ENCODE measurements around the gene CWC15. TPM values are rescaled to one million over a fixed set of nuclear protein-coding genes. Genes with fewer than 3 reads are reported as not detected.
"Not testable (repeated sequence)": the region's sequence is repeated elsewhere in the genome, so short reads cannot be mapped to it uniquely, and the experiment has no call there.

Gene CWC15
- 10 to 100 TPM; 22.9 to 40.3 (median 27.0) TPM for total RNA-seq

- peak within 1 kb of the TSS; percentile 75 to 85 (median 82) for H3K27ac ChIP-seq (replicated peaks in 1 of 4)
- under 1% methylated on average over 41 of the region's 66 CpGs for WGBS
- H3K9me3 ChIP-seq: no peaks in the 10 kb centered on the region
- peak within 1 kb of the TSS; percentile 70 to 89 (median 76) for H3K4me3 ChIP-seq
- peak; percentile 98 for DNase-seq (ENCODE audit: extremely low spot score)
- TF ChIP-seq POLR2AphosphoS5 (IDR thresholded peaks at IDR 0.05) (peak; percentile 89 to 97), POLR2A (IDR thresholded peaks at IDR 0.05; ENCODE audit: low read depth) (no peak)
- H3K27me3 ChIP-seq: no peaks in the 10 kb centered on the region
- intact Hi-C loops (cut with DNase I): loop anchor here (1.0 to 10.0 kb wide), 5 partner anchors 95 to 821 kb away; partner anchors contain the start of gene CEP57
- H3K4me1 ChIP-seq: peaks cover 10 to 25% (median 16%) of the 10 kb centered on the region in 4 donors
- peaks cover 24 to 37% (median 33%) of the 10 kb centered on the region in 4 donors for H3K36me3 ChIP-seq
These were observed at the start of gene CWC15, which contains the start of gene KDM4D for GRCh38 chr11:94973099-94973968. Gene CWC15 (minus strand): TSS chr11:94973556. CDS start chr11:94972185, 1,371 bp downstream. Gene KDM4D (plus strand): TSS chr11:94973709. CDS start chr11:94997373, 23,664 bp downstream.

- intact Hi-C loops (cut with DNase I); H3K27me3 ChIP-seq; H3K4me1 ChIP-seq; H3K36me3 ChIP-seq; H3K9me3 ChIP-seq; H3K27ac ChIP-seq (replicated peaks in 1 of 4); H3K4me3 ChIP-seq; DNase-seq (ENCODE audit: extremely low spot score): not testable (repeated sequence)
- WGBS: 87% methylated on average over 5 of the region's 5 CpGs
These were observed 48.1 kb upstream of the CWC15 start for GRCh38 chr11:95021468-95021867.

- H3K4me3 ChIP-seq: no peak overlapping the region
- H3K36me3 ChIP-seq: no peaks in the 10 kb centered on the region
- TF ChIP-seq POLR2A (IDR thresholded peaks at IDR 0.05; ENCODE audit: low read depth) (no peak), EP300 (IDR thresholded peaks at IDR 0.05) (no peak), CTCF (IDR thresholded peaks at IDR 0.05) (no peak), POLR2AphosphoS5 (IDR thresholded peaks at IDR 0.05) (no peak)
- H3K27me3 ChIP-seq: peaks cover 0 to 6% (median 0%) of the 10 kb centered on the region in 4 donors
- H3K27ac ChIP-seq (replicated peaks in 1 of 4): no peak overlapping the region
- 87% methylated on average over 2 of the region's 2 CpGs for WGBS
- intact Hi-C loops (cut with DNase I): no loop called here
- no peaks in the 10 kb centered on the region for H3K4me1 ChIP-seq
- H3K9me3 ChIP-seq: no peaks in the 10 kb centered on the region
- no peak for DNase-seq (ENCODE audit: extremely low spot score)
These were observed 42.8 kb upstream of the CWC15 start for GRCh38 chr11:95016139-95016538.

GRCh38 chr11:95014184-95014821 lies 40.9 kb upstream of the CWC15 start:
- Histone ChIP-seq H3K4me3 (no peak overlapping the region), H3K4me1 (no peaks in the 10 kb centered on the region), H3K36me3 (no peaks in the 10 kb centered on the region), H3K27ac (replicated peaks in 1 of 4) (no peak overlapping the region), H3K27me3 (peaks cover 0 to 6% (median 0%) of the 10 kb centered on the region in 4 donors), H3K9me3 (no peaks in the 10 kb centered on the region)
- TF ChIP-seq POLR2A (IDR thresholded peaks at IDR 0.05; ENCODE audit: low read depth) (no peak), CTCF (IDR thresholded peaks at IDR 0.05) (no peak), POLR2AphosphoS5 (IDR thresholded peaks at IDR 0.05) (no peak), EP300 (IDR thresholded peaks at IDR 0.05) (no peak)
- WGBS: 85% methylated on average over 12 of the region's 12 CpGs
- intact Hi-C loops (cut with DNase I): no loop called here
- DNase-seq (ENCODE audit: extremely low spot score): no peak

- intact Hi-C loops (cut with DNase I): no loop called here
- TF ChIP-seq EP300 (IDR thresholded peaks at IDR 0.05) (no peak), POLR2A (IDR thresholded peaks at IDR 0.05; ENCODE audit: low read depth) (no peak), CTCF (IDR thresholded peaks at IDR 0.05) (no peak), POLR2AphosphoS5 (IDR thresholded peaks at IDR 0.05) (no peak)
- H3K4me3 ChIP-seq: no peak overlapping the region
- no peak for DNase-seq (ENCODE audit: extremely low spot score)
- no peaks in the 10 kb centered on the region for H3K4me1 ChIP-seq
- peaks cover 0 to 4% (median 0%) of the 10 kb centered on the region in 4 donors for H3K9me3 ChIP-seq
- H3K36me3 ChIP-seq: no peaks in the 10 kb centered on the region
- no peak overlapping the region for H3K27ac ChIP-seq (replicated peaks in 1 of 4)
- peaks cover 0 to 6% (median 0%) of the 10 kb centered on the region in 4 donors for H3K27me3 ChIP-seq
These were observed 38.0 kb upstream of the CWC15 start for GRCh38 chr11:95011376-95011775.
